GM23338 (cell line): ENCODE measurements around the gene TENM4. TPM values are rescaled to one million over a fixed set of nuclear protein-coding genes. Genes with fewer than 3 reads are reported as not detected.

ENCODE experiments used
- JUNB ChIP-seq: IDR thresholded peaks from one replicate; pipeline ENCODE4 v1.6.1; 2016; ENCODE audit warnings: antibody characterized with exemption; ENCODE audit not compliant: unreplicated experiment
- NANOG ChIP-seq: IDR thresholded peaks from 2 replicates; pipeline ENCODE4 v1.6.1; 2016; ENCODE audit warnings: antibody characterized with exemption, borderline replicate concordance
- ZNF462 ChIP-seq: fragments of 250-450 bp; sonication (Bioruptor Pico); IDR thresholded peaks from 2 replicates; pipeline ENCODE4 v1.5.0; 2020; ENCODE audit warnings: mild to moderate bottlenecking, moderate library complexity
- polyA plus RNA-seq: library from polyadenylated mRNA; unstranded; fragments of >200 nt; fragmentation: Nextera tagmentation; extraction: Ambion mirVana; gene quantifications from 2 replicates; pipeline ENCODE4 v1.2.1, GENCODE V29; 2016
- total RNA-seq: library from RNA; depleted of rRNA; stranded (reverse); fragments of >200 nt; shearing (Covaris generic); gene quantifications from 2 replicates; pipeline ENCODE4 v1.2.3, GENCODE V29; 2014
- TF ChIP-seq, protein P1 (sequence below): IDR thresholded peaks from 2 replicates; pipeline ENCODE4 v1.6.1; 2016; ENCODE audit warnings: antibody characterized with exemption
- TF ChIP-seq, protein P2 (sequence below): IDR thresholded peaks from one replicate; pipeline ENCODE4 v1.6.1; 2018; ENCODE audit warnings: antibody characterized with exemption; ENCODE audit not compliant: unreplicated experiment

Gene TENM4
- total and polyA plus RNA-seq, 2 experiments from 2014 or later = 7.3 TPM

DNA sequence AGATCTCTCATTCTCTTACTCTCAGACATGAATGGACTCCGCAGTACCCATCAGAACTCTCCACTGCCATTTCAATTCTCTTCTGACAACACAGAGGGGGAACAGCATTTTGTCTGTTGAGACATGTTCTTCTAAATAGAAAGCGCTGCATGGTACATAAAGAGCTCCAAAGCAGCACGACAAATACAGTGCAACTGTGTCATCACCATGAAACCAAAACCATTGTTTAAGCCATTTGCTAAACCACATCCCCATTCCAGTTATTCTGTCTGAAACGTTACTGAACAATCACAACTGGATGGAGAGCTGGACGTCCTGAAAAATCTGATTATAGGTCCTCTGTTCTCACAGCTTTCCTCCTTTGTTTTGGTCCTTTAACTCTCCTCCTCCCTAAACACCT lies 17.9 kb upstream of the TENM4 start (continued):
- TF ChIP-seq ZNF462 (CRISPR knock-in tag) (no peak), NANOG (no peak), JUNB (no peak)
- TF ChIP-seq, protein P1, sequence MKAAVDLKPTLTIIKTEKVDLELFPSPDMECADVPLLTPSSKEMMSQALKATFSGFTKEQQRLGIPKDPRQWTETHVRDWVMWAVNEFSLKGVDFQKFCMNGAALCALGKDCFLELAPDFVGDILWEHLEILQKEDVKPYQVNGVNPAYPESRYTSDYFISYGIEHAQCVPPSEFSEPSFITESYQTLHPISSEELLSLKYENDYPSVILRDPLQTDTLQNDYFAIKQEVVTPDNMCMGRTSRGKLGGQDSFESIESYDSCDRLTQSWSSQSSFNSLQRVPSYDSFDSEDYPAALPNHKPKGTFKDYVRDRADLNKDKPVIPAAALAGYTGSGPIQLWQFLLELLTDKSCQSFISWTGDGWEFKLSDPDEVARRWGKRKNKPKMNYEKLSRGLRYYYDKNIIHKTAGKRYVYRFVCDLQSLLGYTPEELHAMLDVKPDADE = no peak
- TF ChIP-seq, protein P2, sequence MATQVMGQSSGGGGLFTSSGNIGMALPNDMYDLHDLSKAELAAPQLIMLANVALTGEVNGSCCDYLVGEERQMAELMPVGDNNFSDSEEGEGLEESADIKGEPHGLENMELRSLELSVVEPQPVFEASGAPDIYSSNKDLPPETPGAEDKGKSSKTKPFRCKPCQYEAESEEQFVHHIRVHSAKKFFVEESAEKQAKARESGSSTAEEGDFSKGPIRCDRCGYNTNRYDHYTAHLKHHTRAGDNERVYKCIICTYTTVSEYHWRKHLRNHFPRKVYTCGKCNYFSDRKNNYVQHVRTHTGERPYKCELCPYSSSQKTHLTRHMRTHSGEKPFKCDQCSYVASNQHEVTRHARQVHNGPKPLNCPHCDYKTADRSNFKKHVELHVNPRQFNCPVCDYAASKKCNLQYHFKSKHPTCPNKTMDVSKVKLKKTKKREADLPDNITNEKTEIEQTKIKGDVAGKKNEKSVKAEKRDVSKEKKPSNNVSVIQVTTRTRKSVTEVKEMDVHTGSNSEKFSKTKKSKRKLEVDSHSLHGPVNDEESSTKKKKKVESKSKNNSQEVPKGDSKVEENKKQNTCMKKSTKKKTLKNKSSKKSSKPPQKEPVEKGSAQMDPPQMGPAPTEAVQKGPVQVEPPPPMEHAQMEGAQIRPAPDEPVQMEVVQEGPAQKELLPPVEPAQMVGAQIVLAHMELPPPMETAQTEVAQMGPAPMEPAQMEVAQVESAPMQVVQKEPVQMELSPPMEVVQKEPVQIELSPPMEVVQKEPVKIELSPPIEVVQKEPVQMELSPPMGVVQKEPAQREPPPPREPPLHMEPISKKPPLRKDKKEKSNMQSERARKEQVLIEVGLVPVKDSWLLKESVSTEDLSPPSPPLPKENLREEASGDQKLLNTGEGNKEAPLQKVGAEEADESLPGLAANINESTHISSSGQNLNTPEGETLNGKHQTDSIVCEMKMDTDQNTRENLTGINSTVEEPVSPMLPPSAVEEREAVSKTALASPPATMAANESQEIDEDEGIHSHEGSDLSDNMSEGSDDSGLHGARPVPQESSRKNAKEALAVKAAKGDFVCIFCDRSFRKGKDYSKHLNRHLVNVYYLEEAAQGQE = no peak
